Prostate gland (tissue), 2 donors: ENCODE results near the gene AKT1.

ENCODE experiments used
- CTCF ChIP-seq, 4 experiments: fragments of 200-600 bp in 2 of 4; fragments of 450-650 bp in 2 of 4; sonication (generic) in 2 of 4; IDR thresholded peaks; 1 replicate in 3 of 4; 2 replicates in 1 of 4; pipeline ENCODE4 v1.5.1; 2016 to 2019; ENCODE audit warnings: antibody characterized with exemption in 4 of 4, mild to moderate bottlenecking in 2 of 4, moderate library complexity in 2 of 4
- POLR2AphosphoS5 ChIP-seq: sonication (generic); formaldehyde crosslinking; IDR thresholded peaks from one replicate; pipeline ENCODE4 v1.6.1; 2017; ENCODE audit warnings: antibody characterized with exemption

DNA sequence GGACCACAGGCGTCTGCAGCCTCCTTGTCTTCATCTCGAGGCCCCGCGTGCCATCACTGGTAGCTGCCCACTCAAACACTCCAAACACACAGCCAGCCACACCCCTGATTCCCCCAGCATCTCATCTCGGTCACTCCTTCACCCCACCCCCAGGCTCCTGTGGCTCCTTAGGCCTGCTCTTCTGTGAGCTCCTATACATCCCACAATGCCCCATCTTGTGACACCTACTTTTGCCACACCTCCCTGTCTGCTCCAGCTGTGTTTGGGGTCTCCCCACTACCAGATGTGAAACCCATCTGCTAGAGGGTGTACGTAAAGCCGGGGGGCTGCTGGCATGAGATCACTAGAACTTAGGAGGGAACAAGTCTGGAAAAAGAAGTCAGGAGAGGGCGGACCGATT, 4.1 kb downstream of the AKT1 start:
- no peak for TF ChIP-seq CTCF (IDR thresholded peaks at IDR 0.05)
- TF ChIP-seq POLR2AphosphoS5: no peak
